Prostate gland (tissue), 2 donors: ENCODE data around the gene CENPP.

ENCODE experiments used
- CTCF ChIP-seq, 4 experiments: fragments of 200-600 bp in 2 of 4; fragments of 450-650 bp in 2 of 4; sonication (generic) in 2 of 4; IDR thresholded peaks; 1 replicate in 3 of 4; 2 replicates in 1 of 4; pipeline ENCODE4 v1.5.1; 2016 to 2019; ENCODE audit warnings: antibody characterized with exemption in 4 of 4, mild to moderate bottlenecking in 2 of 4, moderate library complexity in 2 of 4
- POLR2A ChIP-seq: fragments of 450-650 bp; IDR thresholded peaks from one replicate; pipeline ENCODE4 v1.6.1; 2016; ENCODE audit warnings: antibody characterized with exemption, mild to moderate bottlenecking

- TF ChIP-seq POLR2A (no peak), CTCF (IDR thresholded peaks at IDR 0.05) (no peak)
Measured at GRCh38 chr9:92482329-92482728, 156.6 kb downstream of the CENPP start, which contains the start of gene ASPN.
